H1 (cell line): ENCODE results near the gene TMEM17. TPM values are rescaled to one million over a fixed set of nuclear protein-coding genes. Genes with fewer than 3 reads are reported as not detected.

Experiments
- CTCF ChIA-PET: fragments of 300-600 bp; sonication (Branson Sonifier 250); formaldehyde crosslinking; loops from one replicate; lab custom pipeline; 2021; ENCODE audit not compliant: partially characterized antibody; lab: Charles Lee
- POLR2A ChIA-PET: fragments of 300-600 bp; sonication (Branson Sonifier 250); formaldehyde crosslinking; loops from one replicate; lab custom pipeline; 2021; ENCODE audit warnings: inconsistent platforms; ENCODE audit not compliant: partially characterized antibody; lab: Charles Lee
- DNase-seq, 2 experiments: peaks; one replicate each; pipeline versions ENCODE4 v3.0.0 to v3.0.0-alpha.2; 2010 to 2022; ENCODE audit warnings: low spot score in 2 of 2, low read depth in 1 of 2, mixed read lengths in 1 of 2
- FAIRE-seq: peaks from 2 replicates; lab custom pipeline; 2011; peaks lifted over from hg19 to GRCh38; lab: Jason Lieb, UNC
- H2AFZ ChIP-seq: 2 replicates; pipeline ENCODE4 v1.8.1; 2012; ENCODE audit warnings: low read length, inconsistent platforms
- H2AK5ac ChIP-seq: 2 replicates; pipeline ENCODE4 v1.6.1; 2013; ENCODE audit warnings: low read depth, low read length
- H2BK120ac ChIP-seq: replicated peaks from 2 replicates; pipeline ENCODE3; 2013; ENCODE audit warnings: low read depth, low read length, inconsistent platforms
- H2BK12ac ChIP-seq: 2 replicates; pipeline ENCODE4 v1.6.1; 2013; ENCODE audit warnings: low read depth, low read length
- H2BK15ac ChIP-seq: 2 replicates; pipeline ENCODE4 v1.6.1; 2013; ENCODE audit warnings: low read length
- H2BK20ac ChIP-seq: 2 replicates; pipeline ENCODE4 v1.6.1; 2013; ENCODE audit warnings: low read length
- H2BK5ac ChIP-seq: 2 replicates; pipeline ENCODE4 v1.6.1; 2013; ENCODE audit warnings: low read depth, low read length
- H3K14ac ChIP-seq: 2 replicates; pipeline ENCODE4 v1.6.1; 2013; ENCODE audit warnings: inconsistent platforms; ENCODE audit not compliant: insufficient read length
- H3K18ac ChIP-seq: 2 replicates; pipeline ENCODE4 v1.6.1; 2013; ENCODE audit warnings: low read length; ENCODE audit errors: extremely low read depth
- H3K23ac ChIP-seq: 2 replicates; pipeline ENCODE4 v1.6.1; 2013; ENCODE audit warnings: inconsistent platforms; ENCODE audit not compliant: insufficient read length
- H3K23me2 ChIP-seq: 2 replicates; pipeline ENCODE4 v1.6.1; 2013; ENCODE audit warnings: low read depth, low read length
- H3K27ac ChIP-seq: 2 replicates; pipeline ENCODE4 v1.6.1; 2011; ENCODE audit warnings: low read depth, low read length, inconsistent platforms
- H3K27me3 ChIP-seq, 4 experiments: replicated peaks in 1 of 4; 1 replicate in 1 of 4; 2 replicates in 3 of 4; pipeline versions ENCODE4 v1.6.1 to v1.8.1; 2011 to 2013; ENCODE audit warnings: low read length in 3 of 4, mild to moderate bottlenecking in 3 of 4, inconsistent platforms in 2 of 4, mixed read lengths in 2 of 4, moderate library complexity in 1 of 4; ENCODE audit not compliant: control insufficient read depth in 3 of 4, insufficient read depth in 3 of 4; ENCODE audit errors: extremely low read depth in 1 of 4
- H3K36me3 ChIP-seq, 4 experiments: 2 replicates each; pipeline versions ENCODE4 v1.6.1 to v1.8.1; 2011 to 2013; ENCODE audit warnings: mild to moderate bottlenecking in 4 of 4, low read length in 3 of 4, moderate library complexity in 2 of 4, control low read depth in 1 of 4, inconsistent platforms in 1 of 4; ENCODE audit not compliant: insufficient read depth in 4 of 4, control insufficient read depth in 2 of 4
- H3K4ac ChIP-seq: replicated peaks from 2 replicates; pipeline ENCODE3; 2013; ENCODE audit warnings: low read length, low read depth, mixed read lengths, inconsistent platforms; ENCODE audit not compliant: insufficient read length
- H3K4me1 ChIP-seq, 4 experiments: replicated peaks in 1 of 4; 1 replicate in 1 of 4; 2 replicates in 3 of 4; pipeline versions ENCODE4 v1.6.1 to v1.8.1; 2011 to 2013; ENCODE audit warnings: low read length in 3 of 4, inconsistent platforms in 2 of 4, mixed read lengths in 1 of 4; ENCODE audit not compliant: insufficient read depth in 4 of 4, control insufficient read depth in 3 of 4
- H3K4me2 ChIP-seq, 2 experiments: 2 replicates each; pipeline versions ENCODE4 v1.6.1 to v1.8.1; 2011 to 2013; ENCODE audit warnings: low read depth in 2 of 2, low read length in 2 of 2, control low read depth in 1 of 2, inconsistent platforms in 1 of 2, mild to moderate bottlenecking in 1 of 2; ENCODE audit not compliant: insufficient read depth in 1 of 2
- H3K4me3 ChIP-seq, 4 experiments: fragments of 200-600, 300-600 bp in 1 of 4; sonication (generic), shearing (Covaris generic), sonication (Bioruptor Twin) in 1 of 4; 2 replicates each; pipeline versions ENCODE4 v1.5.1 to v1.8.1; 2011 to 2016; ENCODE audit warnings: low read length in 4 of 4, low read depth in 3 of 4, control low read depth in 2 of 4, inconsistent platforms in 2 of 4, mild to moderate bottlenecking in 2 of 4, mixed read lengths in 1 of 4, moderate library complexity in 1 of 4; ENCODE audit not compliant: insufficient read depth in 2 of 4; ENCODE audit errors: extremely low read depth in 1 of 4
- H3K56ac ChIP-seq: replicated peaks from 2 replicates; pipeline ENCODE3; 2013; ENCODE audit warnings: low read depth, mild to moderate bottlenecking, mixed read lengths, low read length, inconsistent platforms; ENCODE audit not compliant: insufficient read length
- H3K79me1 ChIP-seq: 2 replicates; pipeline ENCODE4 v1.6.1; 2013; ENCODE audit warnings: low read depth, low read length, control low read depth
- H3K79me2 ChIP-seq, 2 experiments: 2 replicates each; pipeline versions ENCODE4 v1.6.1 to v1.8.1; 2012 to 2013; ENCODE audit warnings: low read length in 2 of 2, mild to moderate bottlenecking in 2 of 2, inconsistent platforms in 1 of 2; ENCODE audit not compliant: insufficient read depth in 2 of 2, control insufficient read depth in 1 of 2
- H3K9ac ChIP-seq, 4 experiments: replicated peaks in 1 of 4; 1 replicate in 1 of 4; 2 replicates in 3 of 4; pipeline versions ENCODE4 v1.6.1 to v1.8.1; 2011 to 2013; ENCODE audit warnings: low read depth in 3 of 4, low read length in 3 of 4, control low read depth in 2 of 4, mild to moderate bottlenecking in 2 of 4, moderate library complexity in 2 of 4, inconsistent platforms in 1 of 4; ENCODE audit errors: extremely low read depth in 1 of 4
- H3K9me3 ChIP-seq, 2 experiments: 2 replicates each; pipeline versions ENCODE4 v1.6.1 to v1.8.1; 2012 to 2013; ENCODE audit warnings: mild to moderate bottlenecking in 2 of 2, moderate library complexity in 2 of 2, control low read depth in 1 of 2, inconsistent platforms in 1 of 2, low read depth in 1 of 2, low read length in 1 of 2, mixed read lengths in 1 of 2; ENCODE audit not compliant: insufficient read depth in 2 of 2
- H4K20me1 ChIP-seq, 2 experiments: replicated peaks in 1 of 2; 2 replicates each; pipeline versions ENCODE3 to v1.8.1; 2011 to 2013; ENCODE audit warnings: inconsistent platforms in 2 of 2, low read length in 2 of 2, mild to moderate bottlenecking in 1 of 2; ENCODE audit not compliant: insufficient read depth in 2 of 2, control insufficient read depth in 1 of 2
- H4K5ac ChIP-seq: 2 replicates; pipeline ENCODE4 v1.6.1; 2013; ENCODE audit warnings: low read length, low read depth, mixed read lengths, inconsistent platforms; ENCODE audit not compliant: insufficient read length
- H4K8ac ChIP-seq: 2 replicates; pipeline ENCODE4 v1.8.0; 2013; ENCODE audit warnings: mild to moderate bottlenecking, moderate library complexity, low read length, inconsistent platforms; ENCODE audit not compliant: insufficient read depth; ENCODE audit errors: extremely low read depth
- H4K91ac ChIP-seq: replicated peaks from 2 replicates; pipeline ENCODE3; 2013; ENCODE audit warnings: low read length, mixed read lengths, inconsistent platforms; ENCODE audit not compliant: insufficient read length
- ASH2L ChIP-seq: fragments of 200-600, 300-600 bp; sonication (generic); IDR thresholded peaks from one replicate; pipeline ENCODE4 v1.7.1; 2017; ENCODE audit warnings: low read length
- ATF3 ChIP-seq: IDR thresholded peaks from 2 replicates; pipeline ENCODE4 v1.6.1; 2011; ENCODE audit warnings: low read depth, mild to moderate bottlenecking, low read length; ENCODE audit not compliant: insufficient read depth
- CHD2 ChIP-seq: IDR thresholded peaks from 2 replicates; pipeline ENCODE4 v1.6.1; 2012; ENCODE audit warnings: low read length, improper control_type of control experiment
- CTCF ChIP-seq, 3 experiments: IDR thresholded peaks; 1 replicate in 2 of 3; 2 replicates in 1 of 3; pipeline versions ENCODE4 v1.5.1 to v1.6.1; 2011; ENCODE audit warnings: low read length in 3 of 3, mild to moderate bottlenecking in 3 of 3, inconsistent platforms in 2 of 3, low read depth in 1 of 3, moderate library complexity in 1 of 3; ENCODE audit not compliant: insufficient read depth in 1 of 3; ENCODE audit errors: control extremely low read depth in 1 of 3
- KDM5A ChIP-seq: fragments of 200-600 bp; IDR thresholded peaks from 2 replicates; pipeline ENCODE4 v1.7.1; 2012; ENCODE audit warnings: mild to moderate bottlenecking, low read length, inconsistent platforms, mixed read lengths
- NANOG ChIP-seq: IDR thresholded peaks from 2 replicates; pipeline ENCODE4 v1.6.1; 2011; ENCODE audit warnings: low read length, low read depth, mild to moderate bottlenecking, inconsistent platforms; ENCODE audit not compliant: insufficient read depth, poor library complexity, severe bottlenecking
- RBBP5 ChIP-seq: IDR thresholded peaks from 2 replicates; pipeline ENCODE4 v1.7.1; 2012; ENCODE audit warnings: low read depth, mild to moderate bottlenecking, inconsistent platforms, low read length, moderate library complexity, borderline replicate concordance
- SP2 ChIP-seq: IDR thresholded peaks from 2 replicates; pipeline ENCODE4 v1.6.1; 2012; ENCODE audit warnings: mild to moderate bottlenecking, low read length, inconsistent platforms
- SP4 ChIP-seq: IDR thresholded peaks from 2 replicates; pipeline ENCODE4 v1.6.1; 2012; ENCODE audit warnings: low read length, inconsistent platforms
- TEAD4 ChIP-seq: IDR thresholded peaks from 2 replicates; pipeline ENCODE4 v1.6.1; 2012; ENCODE audit warnings: low read depth, low read length, inconsistent platforms, mixed read lengths
- ZNF274 ChIP-seq: IDR thresholded peaks from 2 replicates; pipeline ENCODE4 v1.7.0; 2012; ENCODE audit warnings: low read length, borderline replicate concordance; ENCODE audit errors: extremely low read depth
- whole genome bisulfite sequencing, 2 experiments: shearing (Covaris generic) in 1 of 2; methylation state at CpG; one replicate each; pipeline versions ENCODE4 v1.1.6 to v1.1.7; 2013 to 2015; ENCODE audit warnings: low lambda C conversion rate in 2 of 2, mixed read lengths in 2 of 2, inconsistent platforms in 1 of 2, low coverage in 1 of 2, missing lambda C conversion rate in 1 of 2; ENCODE audit not compliant: insufficient replicate concordance in 2 of 2, insufficient coverage in 1 of 2, insufficient read length in 1 of 2; ENCODE audit errors: extremely low coverage in 1 of 2, missing lambda C conversion rate in 1 of 2; 5-methylcytosine and 5-hydroxymethylcytosine counted together
- polyA plus RNA-seq, 7 experiments: library from polyadenylated mRNA; depleted of rRNA in 3 of 7; stranded (reverse) in 5 of 7; unstranded in 2 of 7; fragments of >200 nt in 5 of 7; fragments of 200-250 nt in 2 of 7; gene quantifications; 1 replicate in 5 of 7; 2 replicates in 1 of 7; 4 replicates in 1 of 7; pipeline versions ENCODE4 v1.2.1 to v1.2.3, GENCODE V29; 2011 to 2013; ENCODE audit warnings: missing spikeins in 2 of 7, mixed read lengths in 2 of 7
- total RNA-seq: library from RNA; stranded (reverse); fragmentation: NEBNext Ultra II Directional; extraction: Animal tissue kit (Norgen Biotek cat#: 25700); gene quantifications from 2 replicates; pipeline ENCODE4 v1.2.1, GENCODE V29; 2021

TMEM17 gene
- total and polyA plus RNA-seq, 2 of the 8 experiments (the other 6 are each of a cell fraction or from before 2014, with no cell fraction given): 0.69 to 1.2 TPM

GRCh38 chr2:62469548-62469947 is 36.4 kb downstream of the TMEM17 start:
- H4K8ac ChIP-seq: no peak overlapping the region
- WGBS, 2 experiments: 84% methylated on average over 2 of the region's 2 CpGs; no CpG with 5 or more reads in 1 of the 2 experiments
- no peak for DNase-seq
- H3K79me2 ChIP-seq: peaks cover 0 to 3% of the 10 kb centered on the region in 2 experiments; a peak in 1 of 4 replicates
- 0 out of 2 replicates have a peak overlapping the region, but pooled peaks have one; percentile 19 for H3K18ac ChIP-seq
- CTCF ChIA-PET: no interaction called here
- no peak overlapping the region for H3K23ac ChIP-seq
- H3K23me2 ChIP-seq: 0 out of 2 replicates have a peak, but pooled peaks cover 3% of the 10 kb centered on the region
- no peak overlapping the region for H4K5ac ChIP-seq
- no peaks in the 10 kb centered on the region for H3K27me3 ChIP-seq
- H3K14ac ChIP-seq: no peak overlapping the region
- H2BK20ac ChIP-seq: peak overlapping the region; percentile 84; the same call in 1 of the 2 replicates
- H2BK12ac ChIP-seq: peak overlapping the region; percentile 35; the same call in 1 of the 2 replicates
- no peak overlapping the region for H3K4ac ChIP-seq
- no peak overlapping the region for H3K4me2 ChIP-seq
- peak overlapping the region; percentile 55; the same call in 1 of the 2 replicates for H2BK5ac ChIP-seq
- TF ChIP-seq ZNF274 (no peak), TEAD4 (no peak), SP4 (no peak), SP2 (no peak), CTCF (IDR thresholded peaks at IDR 0.05; ENCODE audit: control extremely low read depth in 1 of 3, insufficient read depth in 1 of 3, low read depth in 1 of 3, low read length in 3 of 3) (no peak), ASH2L (no peak), NANOG (no peak), CHD2 (no peak), KDM5A (no peak), ATF3 (no peak), RBBP5 (no peak)
- H3K27ac ChIP-seq: no peak overlapping the region
- peaks cover 7 to 18% (median 11%) of the 10 kb centered on the region in 4 experiments for H3K4me1 ChIP-seq
- no peaks in the 10 kb centered on the region for H4K20me1 ChIP-seq
- H3K4me3 ChIP-seq: no peak overlapping the region
- POLR2A ChIA-PET: no interaction called here
- peak overlapping the region; percentile 67; the same call in 1 of the 2 replicates for H2BK15ac ChIP-seq
- H3K56ac ChIP-seq: no peak overlapping the region
- no peak overlapping the region for H2AFZ ChIP-seq
- H4K91ac ChIP-seq: no peak overlapping the region
- H3K9me3 ChIP-seq: no peaks in the 10 kb centered on the region; a peak in 1 of 4 replicates
- FAIRE-seq: no peak
- H2BK120ac ChIP-seq: no peak overlapping the region
- peaks cover 2% of the 10 kb centered on the region for H3K79me1 ChIP-seq
- no peak overlapping the region for H3K9ac ChIP-seq
- H3K36me3 ChIP-seq: no peaks in the 10 kb centered on the region
- H2AK5ac ChIP-seq: no peak overlapping the region; the same call in 1 of the 2 replicates
